ENCODE data around the gene RAB7A.
"Not testable (repeated sequence)": the region's sequence is repeated elsewhere in the genome, so short reads cannot be mapped to it uniquely, and the experiment has no call there.

Gene RAB7A

GRCh38 chr3:128710816-128711433 is 15.1 kb upstream of the RAB7A start:
- no peak for DNase-seq (ENCODE audit: low read depth in 2 of 2)

- DNase-seq (ENCODE audit: low read depth in 2 of 2) = no peak
Measured at GRCh38 chr3:128712848-128713247, 13.1 kb upstream of the RAB7A start.

GRCh38 chr3:128714887-128715491 is 11.0 kb upstream of the RAB7A start:
- no peak for DNase-seq (ENCODE audit: low read depth in 2 of 2)

- not testable (repeated sequence) for DNase-seq (ENCODE audit: low read depth in 2 of 2)
Measured at GRCh38 chr3:128718892-128719291, 7.1 kb upstream of the RAB7A start.

- DNase-seq (ENCODE audit: low read depth in 2 of 2) = no peak
Measured at GRCh38 chr3:128720891-128721290, 5.1 kb upstream of the RAB7A start.

- DNase-seq (ENCODE audit: low read depth in 2 of 2) = no peak
Measured at GRCh38 chr3:128723477-128723876, 2.5 kb upstream of the RAB7A start.

- no peak for DNase-seq (ENCODE audit: low read depth in 2 of 2)
Measured at GRCh38 chr3:128725547-128726022, 398 bp upstream of the RAB7A start.

GRCh38 chr3:128727059-128727458 is 1.1 kb downstream of the RAB7A start:
- no peak for DNase-seq (ENCODE audit: low read depth in 2 of 2)

- no peak for DNase-seq (ENCODE audit: low read depth in 2 of 2)
Measured at GRCh38 chr3:128727485-128727884, 1.5 kb downstream of the RAB7A start.

- no peak for DNase-seq (ENCODE audit: low read depth in 2 of 2)
Measured at GRCh38 chr3:128727996-128728395, 2.0 kb downstream of the RAB7A start.

GRCh38 chr3:128728521-128728920 is 2.5 kb downstream of the RAB7A start:
- not testable (repeated sequence) for DNase-seq (ENCODE audit: low read depth in 2 of 2)

GRCh38 chr3:128730471-128730870 is 4.5 kb downstream of the RAB7A start:
- DNase-seq (ENCODE audit: low read depth in 2 of 2) = no peak

GRCh38 chr3:128734523-128735189 is 8.7 kb downstream of the RAB7A start:
- DNase-seq (ENCODE audit: low read depth in 2 of 2) = no peak

- DNase-seq (ENCODE audit: low read depth in 2 of 2) = no peak
Measured at GRCh38 chr3:128735287-128735686, 9.3 kb downstream of the RAB7A start.

GRCh38 chr3:128735884-128736283 is 9.9 kb downstream of the RAB7A start:
- no peak for DNase-seq (ENCODE audit: low read depth in 2 of 2)

- DNase-seq (ENCODE audit: low read depth in 2 of 2) = no peak
Measured at GRCh38 chr3:128736601-128737000, 10.6 kb downstream of the RAB7A start.

- DNase-seq (ENCODE audit: low read depth in 2 of 2) = no peak
Measured at GRCh38 chr3:128740621-128741020, 14.6 kb downstream of the RAB7A start.

- DNase-seq (ENCODE audit: low read depth in 2 of 2) = no peak
Measured at GRCh38 chr3:128742821-128743594, 17.0 kb downstream of the RAB7A start.

- no peak for DNase-seq (ENCODE audit: low read depth in 2 of 2)
Measured at GRCh38 chr3:128745742-128746141, 19.8 kb downstream of the RAB7A start.

- no peak for DNase-seq (ENCODE audit: low read depth in 2 of 2)
Measured at GRCh38 chr3:128746881-128747280, 20.9 kb downstream of the RAB7A start.

GRCh38 chr3:128748557-128748956 is 22.6 kb downstream of the RAB7A start:
- DNase-seq (ENCODE audit: low read depth in 2 of 2) = no peak

GRCh38 chr3:128749035-128749434 is 23.1 kb downstream of the RAB7A start:
- no peak for DNase-seq (ENCODE audit: low read depth in 2 of 2)
